Vagina (tissue), 2 donors: ENCODE data around the gene ADAM23. TPM values are rescaled to one million over a fixed set of nuclear protein-coding genes. Genes with fewer than 3 reads are reported as not detected.

Experiments used
- DNase-seq, 2 donors: peaks; one replicate each; pipeline ENCODE4 v3.0.0-alpha.2; 2017; ENCODE audit errors: extremely low spot score in 2 of 2
- H3K27ac ChIP-seq: fragments of 200-600 bp; sonication (generic); one replicate; pipeline ENCODE4 v1.5.1; 2019
- H3K27me3 ChIP-seq: fragments of 200-600 bp; sonication (generic); one replicate; pipeline ENCODE4 v1.5.1; 2019
- H3K36me3 ChIP-seq, 2 donors: fragments of 200-600 bp; sonication (generic); one replicate each; pipeline ENCODE4 v1.5.1; 2017 to 2019
- H3K4me1 ChIP-seq: fragments of 200-600 bp; sonication (generic); one replicate; pipeline ENCODE4 v1.5.1; 2019
- H3K4me3 ChIP-seq, 2 donors: fragments of 200-600 bp; sonication (generic); 1 replicate in 1 of 2; 2 replicates in 1 of 2; pipeline ENCODE4 v1.5.1; 2016 to 2019
- H3K9me3 ChIP-seq: fragments of 200-600 bp; sonication (generic); one replicate; pipeline ENCODE4 v1.5.1; 2019
- POLR2A ChIP-seq, 2 donors: fragments of 450-650 bp; IDR thresholded peaks; one replicate each; pipeline ENCODE4 v1.6.1; 2017; ENCODE audit warnings: antibody characterized with exemption in 2 of 2, mild to moderate bottlenecking in 2 of 2, moderate library complexity in 2 of 2
- POLR2AphosphoS5 ChIP-seq, 2 donors: sonication (generic); formaldehyde crosslinking; IDR thresholded peaks; one replicate each; pipeline ENCODE4 v1.9.0; 2017; ENCODE audit warnings: antibody characterized with exemption in 2 of 2, mild to moderate bottlenecking in 2 of 2, low read depth in 1 of 2; ENCODE audit not compliant: insufficient read depth in 1 of 2
- intact Hi-C: fragments of 100-400 bp; cut with DNase I; formaldehyde crosslinking; loops from one replicate; pipeline ENCODE4 v1.15.1; 2023
- total RNA-seq: library from RNA; depleted of rRNA; stranded (reverse); fragments of >200 nt; gene quantifications from one replicate; pipeline ENCODE4 v1.2.3, GENCODE V29; 2016
- TF ChIP-seq, protein P1 (sequence below), 3 experiments: fragments of 450-650 bp in 2 of 3; fragments of 200-600 bp in 1 of 3; sonication (generic) in 1 of 3; IDR thresholded peaks; one replicate each; pipeline ENCODE4 v1.5.1; 2017 to 2019; ENCODE audit warnings: antibody characterized with exemption in 3 of 3, mild to moderate bottlenecking in 2 of 3, moderate library complexity in 2 of 3

Gene ADAM23
- total RNA-seq, 1 donor from 2014 or later, result 5.2 TPM

DNA sequence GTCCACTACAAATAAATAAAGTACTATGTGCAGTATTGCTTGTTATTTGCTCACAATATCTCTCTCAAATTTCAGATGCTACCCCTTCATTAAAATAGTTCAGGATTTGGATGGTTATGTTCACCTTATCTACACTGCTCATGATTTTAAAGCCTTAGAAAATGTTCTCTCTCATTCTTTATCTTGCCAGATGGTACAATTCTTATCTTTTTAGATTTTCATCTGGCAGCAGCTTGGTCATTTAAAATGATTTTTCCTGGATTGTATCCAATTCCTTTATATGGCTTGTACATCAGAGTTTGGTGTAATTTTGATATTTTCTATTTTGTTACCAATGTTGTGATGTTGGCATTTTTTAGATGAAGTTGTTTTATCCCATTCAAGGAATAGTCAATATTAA, 10.1 kb upstream of the ADAM23 start:
- TF ChIP-seq, protein P1, sequence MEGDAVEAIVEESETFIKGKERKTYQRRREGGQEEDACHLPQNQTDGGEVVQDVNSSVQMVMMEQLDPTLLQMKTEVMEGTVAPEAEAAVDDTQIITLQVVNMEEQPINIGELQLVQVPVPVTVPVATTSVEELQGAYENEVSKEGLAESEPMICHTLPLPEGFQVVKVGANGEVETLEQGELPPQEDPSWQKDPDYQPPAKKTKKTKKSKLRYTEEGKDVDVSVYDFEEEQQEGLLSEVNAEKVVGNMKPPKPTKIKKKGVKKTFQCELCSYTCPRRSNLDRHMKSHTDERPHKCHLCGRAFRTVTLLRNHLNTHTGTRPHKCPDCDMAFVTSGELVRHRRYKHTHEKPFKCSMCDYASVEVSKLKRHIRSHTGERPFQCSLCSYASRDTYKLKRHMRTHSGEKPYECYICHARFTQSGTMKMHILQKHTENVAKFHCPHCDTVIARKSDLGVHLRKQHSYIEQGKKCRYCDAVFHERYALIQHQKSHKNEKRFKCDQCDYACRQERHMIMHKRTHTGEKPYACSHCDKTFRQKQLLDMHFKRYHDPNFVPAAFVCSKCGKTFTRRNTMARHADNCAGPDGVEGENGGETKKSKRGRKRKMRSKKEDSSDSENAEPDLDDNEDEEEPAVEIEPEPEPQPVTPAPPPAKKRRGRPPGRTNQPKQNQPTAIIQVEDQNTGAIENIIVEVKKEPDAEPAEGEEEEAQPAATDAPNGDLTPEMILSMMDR (IDR thresholded peaks at IDR 0.05), result no peak
- TF ChIP-seq POLR2A (IDR thresholded peaks at IDR 0.05), result no peak
- no peak for TF ChIP-seq POLR2AphosphoS5 (IDR thresholded peaks at IDR 0.05; ENCODE audit: insufficient read depth in 1 of 2, low read depth in 1 of 2)
- intact Hi-C loops, result no loop called here
- Histone ChIP-seq H3K9me3 (no peaks in the 10 kb centered on the region), H3K27ac (no peak overlapping the region), H3K36me3 (no peaks in the 10 kb centered on the region), H3K27me3 (no peaks in the 10 kb centered on the region), H3K4me1 (no peaks in the 10 kb centered on the region), H3K4me3 (no peak overlapping the region)
- no peak for DNase-seq

DNA sequence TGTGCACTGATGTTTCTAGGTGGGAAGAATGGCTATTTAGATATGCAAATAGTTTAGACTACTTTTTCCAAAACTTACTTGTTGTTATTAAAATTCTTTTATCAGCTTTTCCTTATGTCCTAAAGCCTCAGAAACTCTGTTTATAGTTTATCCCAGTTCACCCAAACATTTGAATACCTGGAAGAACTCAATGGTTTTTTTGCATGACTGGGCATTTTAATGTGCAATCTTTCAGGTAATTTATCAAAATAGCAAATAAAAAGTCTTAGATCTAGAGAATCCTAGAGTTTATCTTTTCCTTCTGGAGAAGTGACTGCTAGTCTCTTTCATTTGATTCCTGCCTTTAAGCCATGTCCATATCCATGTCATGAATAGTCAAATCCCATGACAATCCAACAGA, 9.6 kb upstream of the ADAM23 start:
- TF ChIP-seq, protein P1 (IDR thresholded peaks at IDR 0.05), result no peak
- Histone ChIP-seq H3K36me3 (no peaks in the 10 kb centered on the region), H3K27ac (no peak overlapping the region), H3K27me3 (no peaks in the 10 kb centered on the region), H3K9me3 (no peaks in the 10 kb centered on the region), H3K4me3 (no peak overlapping the region), H3K4me1 (no peaks in the 10 kb centered on the region)
- intact Hi-C loops, result no loop called here
- DNase-seq, result no peak

DNA sequence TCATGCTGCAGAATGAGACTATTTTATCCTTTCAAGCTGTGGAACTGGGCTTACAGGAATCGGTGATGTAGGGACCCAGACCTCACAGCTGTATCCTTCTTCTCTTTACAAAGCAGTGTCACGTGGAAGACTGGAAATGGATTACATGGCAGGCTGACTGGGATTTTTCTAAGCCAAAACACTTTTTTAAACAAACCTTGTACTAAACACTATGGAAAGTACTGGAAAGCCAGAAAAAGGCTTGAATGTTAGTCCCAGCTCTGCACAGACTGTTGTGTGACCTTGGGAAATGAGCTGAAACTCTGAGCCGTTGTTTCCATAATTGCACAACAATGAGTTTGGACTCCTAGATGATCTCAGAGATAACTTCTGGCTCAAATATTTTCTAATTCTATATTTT, 7.6 kb upstream of the ADAM23 start:
- no peak overlapping the region for H3K4me3 ChIP-seq
- H3K27ac ChIP-seq, result no peak overlapping the region
- TF ChIP-seq POLR2AphosphoS5 (IDR thresholded peaks at IDR 0.05; ENCODE audit: insufficient read depth in 1 of 2, low read depth in 1 of 2), result no peak
- TF ChIP-seq, protein P1 (IDR thresholded peaks at IDR 0.05), result no peak
- TF ChIP-seq POLR2A (IDR thresholded peaks at IDR 0.05), result no peak
- no peaks in the 10 kb centered on the region for H3K27me3 ChIP-seq
- no peak for DNase-seq
- intact Hi-C loops, result no loop called here
- H3K9me3 ChIP-seq, result no peaks in the 10 kb centered on the region
- no peaks in the 10 kb centered on the region for H3K36me3 ChIP-seq
- no peaks in the 10 kb centered on the region for H3K4me1 ChIP-seq

DNA sequence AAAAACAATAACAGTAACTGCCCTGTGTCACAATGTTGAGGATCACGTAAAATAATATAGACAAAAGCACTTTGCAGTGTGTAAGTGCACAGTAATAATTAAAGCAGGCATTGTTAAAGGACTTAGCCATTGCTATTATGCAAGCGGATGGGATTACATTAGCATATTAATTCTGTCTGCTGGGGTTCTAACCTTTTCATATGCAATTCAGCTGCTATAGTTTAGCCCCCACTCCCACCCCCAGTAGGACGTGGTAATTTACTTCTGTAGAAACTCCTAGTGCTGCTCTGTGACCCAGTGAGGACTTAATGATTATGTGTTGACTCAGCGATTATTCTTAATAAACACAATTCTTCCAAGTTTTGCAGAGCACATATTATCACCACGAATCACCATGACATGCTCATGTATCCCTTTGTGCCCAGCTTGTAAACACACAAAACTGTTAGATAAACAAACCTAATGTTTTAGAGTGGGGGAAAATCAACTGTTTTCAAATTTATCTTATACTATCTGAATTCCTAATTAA, 5.1 kb upstream of the ADAM23 start:
- H3K27me3 ChIP-seq, result no peaks in the 10 kb centered on the region
- no peak for DNase-seq
- intact Hi-C loops, result no loop called here

DNA sequence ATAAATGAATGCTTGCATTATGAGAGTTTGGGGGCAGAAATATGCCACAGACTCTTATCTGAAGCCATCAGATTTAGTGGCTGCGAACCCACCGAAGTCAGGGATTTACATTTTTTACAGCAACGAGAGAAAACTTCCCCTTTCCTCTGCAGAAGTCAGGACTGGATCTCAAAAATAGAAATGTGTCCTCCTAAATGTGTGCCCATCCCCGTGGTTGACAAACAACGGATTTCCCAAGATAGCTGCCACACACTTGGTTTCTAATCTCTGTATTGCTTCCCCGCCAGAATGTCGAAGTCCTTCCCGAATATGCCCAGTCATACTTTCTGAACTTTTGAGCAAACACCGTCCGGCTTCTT, 879 bp upstream of the ADAM23 start:
- intact Hi-C loops, result no loop called here
- Histone ChIP-seq H3K4me3 (peak overlapping the region; percentile 48 to 72), H3K36me3 (no peaks in the 10 kb centered on the region), H3K9me3 (no peaks in the 10 kb centered on the region), H3K27ac (no peak overlapping the region), H3K4me1 (peaks cover 8% of the 10 kb centered on the region), H3K27me3 (no peaks in the 10 kb centered on the region)
- no peak for TF ChIP-seq POLR2AphosphoS5 (IDR thresholded peaks at IDR 0.05; ENCODE audit: insufficient read depth in 1 of 2, low read depth in 1 of 2)
- no peak for TF ChIP-seq POLR2A (IDR thresholded peaks at IDR 0.05)
- TF ChIP-seq, protein P1 (IDR thresholded peaks at IDR 0.05), result no peak
- no peak for DNase-seq

More for the DNA sequence above, 5.1 kb upstream of the ADAM23 start:
- H3K9me3 ChIP-seq, result no peaks in the 10 kb centered on the region
- H3K4me3 ChIP-seq, result no peak overlapping the region
- H3K4me1 ChIP-seq, result peaks cover 8% of the 10 kb centered on the region
- H3K36me3 ChIP-seq, result no peaks in the 10 kb centered on the region
- TF ChIP-seq POLR2AphosphoS5 (IDR thresholded peaks at IDR 0.05; ENCODE audit: insufficient read depth in 1 of 2, low read depth in 1 of 2) (no peak), POLR2A (IDR thresholded peaks at IDR 0.05) (no peak)
- TF ChIP-seq, protein P1 (IDR thresholded peaks at IDR 0.05), result no peak
- H3K27ac ChIP-seq, result no peak overlapping the region
